Measurements from ENCODE around the gene NUMA1. TPM values are rescaled to one million over a fixed set of nuclear protein-coding genes. Genes with fewer than 3 reads are reported as not detected.

Gene NUMA1
- total and polyA plus RNA-seq, 4 donors, result 79.9 to 277 (median 164) TPM

DNA sequence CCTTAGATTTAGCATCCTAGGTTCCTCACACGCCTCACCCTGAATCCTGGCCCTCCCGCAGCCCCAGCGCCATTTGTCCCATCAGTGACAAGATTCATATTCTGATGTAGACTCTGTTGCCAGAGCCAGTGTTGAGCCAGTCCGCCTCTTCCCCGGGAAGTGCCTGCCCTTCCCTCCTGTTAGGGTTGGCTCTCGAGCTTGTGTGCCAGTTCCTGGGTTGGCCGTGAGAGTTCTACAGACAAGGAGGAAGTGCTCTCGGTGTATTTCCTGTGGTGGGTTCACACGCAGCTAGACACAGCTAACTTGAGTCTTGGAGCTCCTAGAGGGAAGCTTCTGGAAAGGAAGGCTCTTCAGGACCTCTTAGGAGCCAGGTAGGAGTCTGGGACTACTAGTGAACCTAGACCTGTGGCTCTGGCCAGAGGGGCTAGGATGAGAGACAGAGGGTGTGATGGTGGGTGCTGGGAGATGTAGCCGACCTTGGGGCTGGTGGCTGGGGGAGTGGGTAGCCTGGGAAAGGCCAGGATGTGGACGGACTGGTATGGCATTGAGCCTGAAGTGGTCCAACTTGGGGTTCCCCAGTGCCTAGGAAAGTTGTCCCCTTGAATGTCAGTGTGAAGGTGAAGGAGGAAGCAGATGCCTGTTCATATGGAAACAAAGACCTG lies 81.6 kb downstream of the NUMA1 start, which contains the start of gene IL18BP:
TSS of gene IL18BP (plus strand) at position 261 of the 662 bp plus-strand sequence. CDS start 1,076 bp downstream, outside the sequence.
- Histone ChIP-seq H3K27me3 (ENCODE audit: control insufficient read depth in 3 of 3, insufficient read depth in 3 of 3, low read length in 2 of 3) (no peaks in the 10 kb centered on the region), H3K9me3 (ENCODE audit: control insufficient read depth in 4 of 4, insufficient read depth in 3 of 4, low read length in 3 of 4) (no peaks in the 10 kb centered on the region), H3K36me3 (ENCODE audit: control insufficient read depth in 4 of 4, insufficient read depth in 4 of 4, low read length in 4 of 4) (peaks cover 6 to 25% (median 20%) of the 10 kb centered on the region in 4 donors), H3K4me3 (no peak within 1 kb of the TSS), H3K9ac (ENCODE audit: insufficient read depth in 1 of 2, low read length in 2 of 2) (no peak within 1 kb of the TSS), H3K4me1 (ENCODE audit: control insufficient read depth in 5 of 5, insufficient read depth in 5 of 5, low read length in 5 of 5) (peaks cover 0 to 26% (median 0%) of the 10 kb centered on the region in 5 donors), H3K27ac (ENCODE audit: low read depth in 1 of 2, low read length in 1 of 2) (peak within 1 kb of the TSS; percentile 46 to 59)
- TF ChIP-seq, protein P1, sequence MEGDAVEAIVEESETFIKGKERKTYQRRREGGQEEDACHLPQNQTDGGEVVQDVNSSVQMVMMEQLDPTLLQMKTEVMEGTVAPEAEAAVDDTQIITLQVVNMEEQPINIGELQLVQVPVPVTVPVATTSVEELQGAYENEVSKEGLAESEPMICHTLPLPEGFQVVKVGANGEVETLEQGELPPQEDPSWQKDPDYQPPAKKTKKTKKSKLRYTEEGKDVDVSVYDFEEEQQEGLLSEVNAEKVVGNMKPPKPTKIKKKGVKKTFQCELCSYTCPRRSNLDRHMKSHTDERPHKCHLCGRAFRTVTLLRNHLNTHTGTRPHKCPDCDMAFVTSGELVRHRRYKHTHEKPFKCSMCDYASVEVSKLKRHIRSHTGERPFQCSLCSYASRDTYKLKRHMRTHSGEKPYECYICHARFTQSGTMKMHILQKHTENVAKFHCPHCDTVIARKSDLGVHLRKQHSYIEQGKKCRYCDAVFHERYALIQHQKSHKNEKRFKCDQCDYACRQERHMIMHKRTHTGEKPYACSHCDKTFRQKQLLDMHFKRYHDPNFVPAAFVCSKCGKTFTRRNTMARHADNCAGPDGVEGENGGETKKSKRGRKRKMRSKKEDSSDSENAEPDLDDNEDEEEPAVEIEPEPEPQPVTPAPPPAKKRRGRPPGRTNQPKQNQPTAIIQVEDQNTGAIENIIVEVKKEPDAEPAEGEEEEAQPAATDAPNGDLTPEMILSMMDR (IDR thresholded peaks at IDR 0.05; ENCODE audit: control extremely low read depth, extremely low read depth), result no peak
- WGBS, 2 donors, result 44 to 56% methylated on average over 11 of the region's 11 CpGs
- DNase-seq (no peak), ATAC-seq (ENCODE audit: insufficient read depth, low FRiP score) (peak; percentile 27)

DNA sequence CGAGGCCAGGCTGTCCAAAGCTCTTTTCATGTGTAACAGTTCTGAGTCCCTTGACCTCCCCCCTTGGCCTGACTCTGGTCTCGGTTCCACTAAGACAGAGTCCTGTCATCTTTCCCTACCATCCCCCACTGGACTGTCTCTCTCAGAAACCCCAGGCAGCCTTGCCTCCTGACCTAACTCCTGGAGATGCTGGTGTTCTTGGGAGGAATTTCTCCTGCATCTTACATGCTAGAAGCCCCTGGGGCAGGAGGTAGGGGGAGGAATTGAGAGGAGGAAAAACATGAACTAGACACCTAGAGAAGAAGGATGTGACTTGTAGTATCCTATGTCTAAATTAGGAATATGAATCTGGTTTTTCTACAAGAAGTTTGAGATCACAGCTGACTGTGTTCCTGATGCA lies 82.3 kb downstream of the NUMA1 start:
- H3K27me3 ChIP-seq (ENCODE audit: control insufficient read depth in 3 of 3, insufficient read depth in 3 of 3, low read length in 2 of 3), result no peaks in the 10 kb centered on the region
- H3K9me3 ChIP-seq (ENCODE audit: control insufficient read depth in 4 of 4, insufficient read depth in 3 of 4, low read length in 3 of 4), result no peaks in the 10 kb centered on the region
- H3K9ac ChIP-seq (ENCODE audit: insufficient read depth in 1 of 2, low read length in 2 of 2), result no peak overlapping the region
- peaks cover 0 to 26% (median 0%) of the 10 kb centered on the region in 5 donors for H3K4me1 ChIP-seq (ENCODE audit: control insufficient read depth in 5 of 5, insufficient read depth in 5 of 5, low read length in 5 of 5)
- H3K4me3 ChIP-seq, result no peak overlapping the region
- TF ChIP-seq, protein P1 (IDR thresholded peaks at IDR 0.05; ENCODE audit: control extremely low read depth, extremely low read depth), result no peak
- H3K36me3 ChIP-seq (ENCODE audit: control insufficient read depth in 4 of 4, insufficient read depth in 4 of 4, low read length in 4 of 4), result peaks cover 6 to 18% (median 14%) of the 10 kb centered on the region in 4 donors
- 94 to 97% methylated on average over 2 of the region's 2 CpGs for WGBS, 2 donors
- ATAC-seq (ENCODE audit: insufficient read depth, low FRiP score) (no peak), DNase-seq (no peak)
- H3K27ac ChIP-seq (ENCODE audit: low read depth in 1 of 2, low read length in 1 of 2), result peak overlapping the region in 1 of 2 donors; percentile 59

DNA sequence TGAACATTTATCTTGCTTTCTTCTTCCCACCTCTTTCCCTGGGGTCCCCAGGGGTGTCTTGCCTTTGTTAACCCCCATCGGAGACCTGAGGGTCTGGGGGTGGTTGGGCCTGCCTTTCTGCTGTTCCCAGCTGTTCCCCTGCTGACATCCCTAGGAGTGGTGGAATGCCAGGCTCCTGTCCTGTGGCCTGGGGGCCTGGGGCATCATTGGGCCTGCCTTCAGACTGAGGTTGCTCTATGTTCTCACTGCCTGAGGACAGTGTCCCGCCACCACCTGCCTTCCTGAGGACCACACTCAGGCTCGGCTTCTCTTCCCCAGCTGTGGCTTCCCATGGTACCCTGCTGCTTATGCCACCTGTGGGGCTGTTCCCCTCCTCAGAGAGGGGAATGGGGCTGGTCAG lies 82.7 kb downstream of the NUMA1 start:
- no peak overlapping the region for H3K4me3 ChIP-seq
- ATAC-seq (ENCODE audit: insufficient read depth, low FRiP score) (no peak), DNase-seq (no peak)
- peaks cover under 1 to 15% (median 9%) of the 10 kb centered on the region in 4 donors for H3K36me3 ChIP-seq (ENCODE audit: control insufficient read depth in 4 of 4, insufficient read depth in 4 of 4, low read length in 4 of 4)
- TF ChIP-seq, protein P1 (IDR thresholded peaks at IDR 0.05; ENCODE audit: control extremely low read depth, extremely low read depth), result no peak
- no peak overlapping the region for H3K9ac ChIP-seq (ENCODE audit: insufficient read depth in 1 of 2, low read length in 2 of 2)
- peak overlapping the region in 1 of 2 donors; percentile 44 for H3K27ac ChIP-seq (ENCODE audit: low read depth in 1 of 2, low read length in 1 of 2)
- 96 to 100% methylated on average over 3 of the region's 3 CpGs for WGBS, 2 donors
- peaks cover 0 to 26% (median 0%) of the 10 kb centered on the region in 5 donors for H3K4me1 ChIP-seq (ENCODE audit: control insufficient read depth in 5 of 5, insufficient read depth in 5 of 5, low read length in 5 of 5)
- H3K9me3 ChIP-seq (ENCODE audit: control insufficient read depth in 4 of 4, insufficient read depth in 3 of 4, low read length in 3 of 4), result no peaks in the 10 kb centered on the region
- no peaks in the 10 kb centered on the region for H3K27me3 ChIP-seq (ENCODE audit: control insufficient read depth in 3 of 3, insufficient read depth in 3 of 3, low read length in 2 of 3)
